Naive thymus-derived CD8-positive, alpha-beta T cell (primary cell): ENCODE measurements around the gene RDH16. TPM values are rescaled to one million over a fixed set of nuclear protein-coding genes. Genes with fewer than 3 reads are reported as not detected.

Source experiments
- polyA plus RNA-seq, 3 donors: library from polyadenylated mRNA; unstranded; fragments of 300-500 nt; fragmentation: Illumina TruSeq; gene quantifications; one replicate each; pipeline ENCODE4 v1.2.3, GENCODE V29; 2021
- total RNA-seq, 8 experiments: library from RNA in 2 of 8; stranded (reverse) in 2 of 8; gene quantifications; one replicate each; pipeline ENCODE4 v1.2.3 and lab custom pipeline; 2021 to 2026

The RDH16 gene
- total and polyA plus RNA-seq, 5 experiments from 2014 or later = 0.08 to 1.7 (median 1.6) TPM; not detected in 2

Other genes with a start within 250 kb of the RDH16 start
- 1,000 to 10,000 TPM; 1,471 to 1,474 TPM for gene NACA, start 232.3 kb downstream of the RDH16 start, total RNA-seq
- 1,000 to 10,000 TPM; 1,330 to 1,441 (median 1,344) TPM for gene NACA, start 232.3 kb downstream of the RDH16 start, polyA plus RNA-seq
- gene PRIM1, start 205.3 kb downstream of the RDH16 start, total RNA-seq = 10 to 100 TPM; 26.3 to 26.7 TPM
- 10 to 100 TPM; 43.8 to 49.1 (median 45.8) TPM for gene PRIM1, start 205.3 kb downstream of the RDH16 start, polyA plus RNA-seq
- gene HSD17B6, start 194.3 kb downstream of the RDH16 start, total RNA-seq = 1 to 10 TPM; 1.2 to 1.3 TPM
- gene HSD17B6, start 194.3 kb downstream of the RDH16 start, polyA plus RNA-seq = 1 to 10 TPM in 2 of 3 donors, under 1 TPM in 1; 0.71 to 1.3 (median 1.1) TPM
- gene SDR9C7, start 23.2 kb downstream of the RDH16 start, total RNA-seq = not detected
- not detected for gene SDR9C7, start 23.2 kb downstream of the RDH16 start, polyA plus RNA-seq
- 10 to 100 TPM; 10.6 to 11.2 TPM for gene ZBTB39, start 48.9 kb upstream of the RDH16 start, total RNA-seq
- 1 to 10 TPM; 1.7 to 2.8 (median 1.9) TPM for gene ZBTB39, start 48.9 kb upstream of the RDH16 start, polyA plus RNA-seq
- not detected for gene TAC3, start 58.9 kb upstream of the RDH16 start, total RNA-seq
- not detected for gene TAC3, start 58.9 kb upstream of the RDH16 start, polyA plus RNA-seq
- 1 to 10 TPM in 1 of 2 experiments, under 1 TPM in 1; 0.39 to 1.1 TPM for gene MYO1A, start 92.5 kb upstream of the RDH16 start, total RNA-seq
- gene MYO1A, start 92.5 kb upstream of the RDH16 start, polyA plus RNA-seq = under 1 TPM in 1 of 3 donors, not detected in 2; 0.05 TPM
- gene NEMP1, start 121.2 kb upstream of the RDH16 start, total RNA-seq = 10 to 100 TPM; 27.8 to 29.5 TPM
- gene NEMP1, start 121.2 kb upstream of the RDH16 start, polyA plus RNA-seq = 1 to 10 TPM; 2.6 to 5.5 (median 4.1) TPM
- gene NAB2, start 131.5 kb upstream of the RDH16 start, total RNA-seq = 10 to 100 TPM; 16.0 to 19.2 TPM
- 1 to 10 TPM; 1.2 to 4.0 (median 1.3) TPM for gene NAB2, start 131.5 kb upstream of the RDH16 start, polyA plus RNA-seq
- gene STAT6, start 153.8 kb upstream of the RDH16 start, total RNA-seq = 100 to 1,000 TPM; 298 to 316 TPM
- gene STAT6, start 153.8 kb upstream of the RDH16 start, polyA plus RNA-seq = 10 to 100 TPM; 80.2 to 97.1 (median 80.5) TPM
- 1 to 10 TPM; 4.9 to 6.0 TPM for gene LRP1, start 170.9 kb upstream of the RDH16 start, total RNA-seq
- gene LRP1, start 170.9 kb upstream of the RDH16 start, polyA plus RNA-seq = under 1 TPM in 2 of 3 donors, not detected in 1; 0.51 to 0.52 TPM
- gene LRP1-AS, start 190.0 kb upstream of the RDH16 start, total RNA-seq = not detected
- gene LRP1-AS, start 190.0 kb upstream of the RDH16 start, polyA plus RNA-seq = not detected